ENCODE data around the gene SPATA17.
A peak's percentile ranks its signal among the peaks of the same experiment; 100 is the strongest.
"Not testable (repeated sequence)": the region's sequence is repeated elsewhere in the genome, so short reads cannot be mapped to it uniquely, and the experiment has no call there.

Gene SPATA17, protein sequence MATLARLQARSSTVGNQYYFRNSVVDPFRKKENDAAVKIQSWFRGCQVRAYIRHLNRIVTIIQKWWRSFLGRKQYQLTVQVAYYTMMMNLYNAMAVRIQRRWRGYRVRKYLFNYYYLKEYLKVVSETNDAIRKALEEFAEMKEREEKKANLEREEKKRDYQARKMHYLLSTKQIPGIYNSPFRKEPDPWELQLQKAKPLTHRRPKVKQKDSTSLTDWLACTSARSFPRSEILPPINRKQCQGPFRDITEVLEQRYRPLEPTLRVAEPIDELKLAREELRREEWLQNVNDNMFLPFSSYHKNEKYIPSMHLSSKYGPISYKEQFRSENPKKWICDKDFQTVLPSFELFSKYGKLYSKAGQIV

DNA sequence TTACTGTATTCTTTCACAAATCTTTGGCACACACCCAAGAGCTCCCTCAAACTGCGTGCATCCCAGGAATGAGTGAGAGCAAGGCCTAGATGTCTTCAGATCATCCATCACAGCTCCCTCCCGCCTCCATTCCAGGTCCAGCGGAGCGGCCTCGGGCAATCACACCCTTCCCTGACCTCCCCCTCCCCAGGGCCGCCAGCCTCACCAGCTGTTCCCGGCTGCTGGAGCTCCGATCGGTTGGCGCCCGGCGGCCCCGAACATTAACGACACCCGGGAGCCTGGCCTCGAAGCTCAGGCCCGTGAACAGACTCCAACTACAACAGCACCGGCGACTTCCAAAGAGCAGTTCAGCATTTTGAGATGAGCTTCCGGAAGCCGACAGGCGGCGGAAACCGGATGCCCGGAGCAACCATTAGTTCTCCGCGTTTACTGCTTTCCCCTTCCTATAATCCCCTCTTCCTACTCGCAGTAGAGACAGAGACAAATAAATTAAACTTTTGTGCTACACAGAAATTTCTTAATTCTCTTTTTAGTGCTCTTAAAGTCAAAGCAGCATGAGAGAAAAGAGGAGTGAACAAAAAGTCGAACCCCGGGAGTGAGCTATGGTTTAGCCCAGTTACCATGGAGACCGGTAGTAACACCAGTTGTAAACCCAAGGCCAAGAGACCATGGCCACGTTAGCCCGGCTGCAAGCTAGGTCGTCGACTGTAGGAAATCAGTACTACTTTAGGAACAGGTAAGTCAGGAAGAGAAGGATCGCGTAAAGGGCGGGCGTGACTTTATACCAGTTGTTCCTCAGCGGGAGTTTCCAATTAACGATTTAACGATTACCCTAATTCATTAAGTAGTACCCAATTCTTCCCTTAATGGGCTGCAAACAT, at the start of gene SPATA17, which contains the start of gene GPATCH2:
SPATA17 (plus strand) TSS at position 634 of the 881 bp plus-strand sequence; CDS start at position 669, 35 bp downstream.
GPATCH2 (minus strand) TSS at position 380 of the 881 bp plus-strand sequence; CDS start at position 261, 119 bp downstream.
- ChIA-PET POLR2A (ENCODE audit: low non-redundant PET) (interaction anchor here (0.6 kb wide), 2 partner anchors 29 to 872 kb away, joined by 3 to 4 read pairs; no protein-coding TSS in a partner anchor), CTCF (interaction anchor here (0.6 kb wide), 1 partner anchor 22 kb away, joined by 3 read pairs; no protein-coding TSS in a partner anchor)
- peak within 1 kb of the TSS; percentile 86 for H3K27ac ChIP-seq
- TF ChIP-seq, protein P1, sequence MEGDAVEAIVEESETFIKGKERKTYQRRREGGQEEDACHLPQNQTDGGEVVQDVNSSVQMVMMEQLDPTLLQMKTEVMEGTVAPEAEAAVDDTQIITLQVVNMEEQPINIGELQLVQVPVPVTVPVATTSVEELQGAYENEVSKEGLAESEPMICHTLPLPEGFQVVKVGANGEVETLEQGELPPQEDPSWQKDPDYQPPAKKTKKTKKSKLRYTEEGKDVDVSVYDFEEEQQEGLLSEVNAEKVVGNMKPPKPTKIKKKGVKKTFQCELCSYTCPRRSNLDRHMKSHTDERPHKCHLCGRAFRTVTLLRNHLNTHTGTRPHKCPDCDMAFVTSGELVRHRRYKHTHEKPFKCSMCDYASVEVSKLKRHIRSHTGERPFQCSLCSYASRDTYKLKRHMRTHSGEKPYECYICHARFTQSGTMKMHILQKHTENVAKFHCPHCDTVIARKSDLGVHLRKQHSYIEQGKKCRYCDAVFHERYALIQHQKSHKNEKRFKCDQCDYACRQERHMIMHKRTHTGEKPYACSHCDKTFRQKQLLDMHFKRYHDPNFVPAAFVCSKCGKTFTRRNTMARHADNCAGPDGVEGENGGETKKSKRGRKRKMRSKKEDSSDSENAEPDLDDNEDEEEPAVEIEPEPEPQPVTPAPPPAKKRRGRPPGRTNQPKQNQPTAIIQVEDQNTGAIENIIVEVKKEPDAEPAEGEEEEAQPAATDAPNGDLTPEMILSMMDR (conservative IDR thresholded peaks at IDR 0.05; ENCODE audit: low read depth), result no peak
- DNase-seq (ENCODE audit: low spot score), result peak; percentile 88

DNA sequence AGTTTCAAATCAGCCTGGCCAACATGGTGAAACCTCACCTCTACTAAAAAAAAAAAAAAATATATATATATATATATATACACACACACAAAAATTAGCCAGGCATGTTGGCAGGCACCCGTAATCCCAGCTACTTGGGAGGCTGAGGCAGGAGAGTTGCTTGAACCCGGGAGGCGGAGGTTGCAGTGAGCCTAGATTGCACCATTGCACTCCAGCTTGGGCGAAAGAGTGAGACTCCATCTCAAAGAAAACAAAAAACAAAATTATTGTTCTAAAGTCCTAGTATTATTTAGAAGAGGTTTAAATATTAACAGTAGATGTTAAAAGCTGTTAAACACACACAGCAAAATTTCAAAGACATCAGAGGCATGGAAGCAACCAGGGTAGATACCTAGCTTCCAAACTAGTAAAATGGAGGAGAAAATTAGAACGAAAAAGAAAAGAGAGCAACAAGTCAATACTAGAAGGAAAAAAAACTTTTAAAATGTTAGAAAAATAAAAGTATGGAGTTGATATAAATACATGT, 46.8 kb upstream of the SPATA17 start:
- POLR2A ChIA-PET (ENCODE audit: low non-redundant PET); H3K27ac ChIP-seq; DNase-seq (ENCODE audit: low spot score): not testable (repeated sequence)
- CTCF ChIA-PET, result interaction anchor here (0.6 to 1.1 kb wide), 2 partner anchors 10 to 455 kb away, joined by 5 to 9 read pairs; no protein-coding TSS in a partner anchor

DNA sequence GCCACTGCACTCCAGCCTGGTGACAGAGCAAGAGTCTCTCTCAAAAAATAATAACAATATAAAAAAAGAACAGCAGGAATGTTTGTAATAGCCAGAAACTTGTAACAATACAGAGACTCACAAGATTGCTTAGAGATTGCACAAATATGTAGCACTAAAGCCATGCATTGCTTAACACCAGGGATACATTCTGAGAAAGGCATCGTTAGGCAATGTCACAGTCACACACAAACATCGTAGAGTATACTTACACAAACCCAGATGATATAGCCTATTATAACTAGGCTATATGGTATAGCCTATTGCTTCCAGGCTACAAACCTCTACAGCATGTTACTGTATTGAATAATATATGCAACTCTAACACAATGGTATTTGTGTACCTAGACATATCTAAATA, 45.6 kb upstream of the SPATA17 start:
- CTCF ChIA-PET, result no interaction called here
- no peak overlapping the region for H3K27ac ChIP-seq
- POLR2A ChIA-PET (ENCODE audit: low non-redundant PET), result no interaction called here
- no peak for DNase-seq (ENCODE audit: low spot score)
- TF ChIP-seq, protein P1 (conservative IDR thresholded peaks at IDR 0.05; ENCODE audit: low read depth), result no peak

DNA sequence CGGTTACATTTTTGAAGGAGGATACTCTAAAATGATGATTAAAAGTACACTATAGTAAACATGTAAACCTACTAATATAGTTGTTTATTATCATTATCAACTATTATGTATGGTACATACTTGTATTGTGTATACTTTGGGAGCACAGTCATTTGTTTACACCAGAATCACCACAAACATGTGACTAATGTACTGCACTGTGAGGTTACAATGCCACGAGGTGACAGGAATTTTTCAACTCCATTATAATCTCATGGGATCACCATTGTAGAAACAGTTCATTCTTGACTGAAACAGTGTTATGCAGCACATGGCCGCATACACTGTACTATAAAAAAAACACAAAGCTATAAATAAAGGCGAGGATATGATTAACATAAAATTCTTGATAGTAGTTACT, 44.6 kb upstream of the SPATA17 start:
- ChIA-PET POLR2A (ENCODE audit: low non-redundant PET) (no interaction called here), CTCF (interaction anchor here (0.5 to 0.7 kb wide), 2 partner anchors 11 to 121 kb away, joined by 3 read pairs; no protein-coding TSS in a partner anchor)
- H3K27ac ChIP-seq, result no peak overlapping the region
- TF ChIP-seq, protein P1 (conservative IDR thresholded peaks at IDR 0.05; ENCODE audit: low read depth), result no peak
- DNase-seq (ENCODE audit: low spot score), result no peak

DNA sequence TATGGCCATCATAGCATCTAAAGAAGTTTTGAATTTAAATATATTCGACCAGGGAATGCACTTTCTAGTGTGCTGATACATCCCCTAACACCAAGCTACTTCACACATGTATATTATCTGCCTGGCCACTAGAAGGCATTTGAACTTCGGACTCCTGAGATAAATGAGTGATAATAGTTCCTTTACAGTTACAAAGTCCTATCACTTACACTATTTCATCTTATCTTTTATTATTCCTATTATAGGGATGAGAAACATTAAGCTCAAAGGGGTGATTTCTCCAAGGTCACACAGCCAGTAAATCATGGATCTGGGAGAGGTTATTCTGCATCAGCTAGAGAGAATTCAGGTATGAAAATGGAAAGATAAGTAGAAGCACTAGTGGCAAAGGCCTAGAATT, 40.5 kb upstream of the SPATA17 start:
- ChIA-PET POLR2A (ENCODE audit: low non-redundant PET) (no interaction called here), CTCF (interaction anchor here (0.6 kb wide), 1 partner anchor 731 kb away, joined by 4 read pairs; no protein-coding TSS in a partner anchor)
- TF ChIP-seq, protein P1 (conservative IDR thresholded peaks at IDR 0.05; ENCODE audit: low read depth), result no peak
- H3K27ac ChIP-seq, result no peak overlapping the region
- DNase-seq (ENCODE audit: low spot score), result no peak

DNA sequence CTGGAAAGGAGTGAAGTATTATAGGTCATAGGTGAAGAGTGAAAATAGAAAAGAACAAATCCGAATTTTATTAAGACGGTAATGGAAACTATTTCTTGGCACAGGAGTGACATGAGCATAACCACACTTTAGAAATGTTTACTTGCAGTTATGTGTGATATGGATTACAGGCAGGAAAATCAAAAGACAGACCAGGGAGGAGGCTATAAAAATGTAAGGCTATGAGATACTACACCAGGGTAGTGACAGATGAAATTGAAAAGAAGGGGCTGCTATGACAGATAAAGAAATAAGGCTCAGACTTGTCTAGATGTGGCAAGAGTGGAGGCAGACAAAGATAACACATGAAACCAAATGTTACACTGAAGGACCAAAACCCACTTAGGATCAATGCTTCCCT, 32.0 kb upstream of the SPATA17 start:
- CTCF ChIA-PET, result no interaction called here
- no peak for DNase-seq (ENCODE audit: low spot score)
- POLR2A ChIA-PET (ENCODE audit: low non-redundant PET), result no interaction called here
- TF ChIP-seq, protein P1 (conservative IDR thresholded peaks at IDR 0.05; ENCODE audit: low read depth), result no peak
- no peak overlapping the region for H3K27ac ChIP-seq
